Duodenal mucosa (tissue), 2 donors: Measurements from ENCODE around the gene LAMC2.
"Not testable (repeated sequence)": the region's sequence is repeated elsewhere in the genome, so short reads cannot be mapped to it uniquely, and the experiment has no call there.

ENCODE experiments used
- H3K27ac ChIP-seq: one replicate; pipeline ENCODE4 v1.7.0; 2013; ENCODE audit warnings: low read depth, low read length
- H3K27me3 ChIP-seq, 2 donors: one replicate each; pipeline ENCODE4 v1.7.0; 2013; ENCODE audit warnings: low read length in 2 of 2, control low read depth in 1 of 2; ENCODE audit not compliant: insufficient read depth in 2 of 2, control insufficient read depth in 1 of 2
- H3K36me3 ChIP-seq, 2 donors: one replicate each; pipeline ENCODE4 v1.7.0; 2013; ENCODE audit warnings: low read length in 2 of 2, control low read depth in 1 of 2; ENCODE audit not compliant: insufficient read depth in 2 of 2, control insufficient read depth in 1 of 2
- H3K4me1 ChIP-seq, 2 donors: one replicate each; pipeline ENCODE4 v1.7.0; 2013; ENCODE audit warnings: low read length in 2 of 2, control low read depth in 1 of 2; ENCODE audit not compliant: insufficient read depth in 2 of 2, control insufficient read depth in 1 of 2
- H3K4me3 ChIP-seq, 2 donors: one replicate each; pipeline ENCODE4 v1.7.0; 2013; ENCODE audit warnings: low read length in 2 of 2, low read depth in 1 of 2
- H3K9ac ChIP-seq, 2 donors: one replicate each; pipeline ENCODE4 v1.7.0; 2013; ENCODE audit warnings: low read length in 2 of 2, low read depth in 1 of 2
- H3K9me3 ChIP-seq, 2 donors: one replicate each; pipeline ENCODE4 v1.7.0; 2013; ENCODE audit warnings: low read length in 2 of 2, control low read depth in 1 of 2; ENCODE audit not compliant: control insufficient read depth in 1 of 2

The LAMC2 gene

DNA sequence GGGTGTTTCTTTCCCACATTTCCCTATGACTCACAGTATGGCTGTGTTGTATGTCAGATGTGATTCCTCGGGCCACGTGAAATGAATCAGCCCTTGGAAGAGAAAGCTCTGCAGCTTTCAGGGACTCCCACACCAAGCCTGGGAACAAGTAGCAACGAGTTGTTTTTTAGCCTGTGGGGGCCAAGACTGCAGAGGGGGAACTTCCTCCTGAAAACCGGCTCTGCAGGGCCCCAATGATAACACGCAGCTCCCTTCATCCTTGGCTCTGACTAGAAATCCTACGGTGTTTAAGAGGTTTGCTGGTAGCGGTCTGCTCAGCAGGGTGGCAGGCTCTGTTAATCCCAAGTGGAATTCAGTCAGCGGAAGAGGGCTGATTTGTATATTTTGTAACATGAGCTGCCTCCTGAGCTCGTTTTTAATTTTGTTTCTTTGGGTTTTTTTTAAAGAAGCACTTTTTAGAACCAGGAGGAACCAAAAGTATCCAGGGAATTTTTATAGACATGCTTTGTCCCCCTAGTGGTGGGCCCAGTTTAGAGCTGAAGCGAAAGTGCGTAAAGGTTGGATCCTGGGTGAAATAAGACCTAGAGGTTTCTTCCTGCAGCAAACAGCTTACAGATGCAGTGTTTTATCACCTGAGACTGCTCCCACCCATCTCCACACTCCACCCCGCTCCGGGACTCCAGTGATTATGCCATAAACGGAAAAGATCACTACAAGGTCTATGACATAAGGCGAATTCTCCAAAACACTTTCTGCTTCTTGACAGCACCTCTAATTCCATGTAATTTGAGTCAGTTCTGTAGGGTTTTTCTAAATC, 48.8 kb downstream of the LAMC2 start:
- H3K4me3 ChIP-seq, result no peak overlapping the region
- no peak overlapping the region for H3K9ac ChIP-seq
- no peaks in the 10 kb centered on the region for H3K9me3 ChIP-seq
- H3K27me3 ChIP-seq, result no peaks in the 10 kb centered on the region
- peaks cover 0 to 3% of the 10 kb centered on the region in 2 donors for H3K4me1 ChIP-seq
- peak overlapping the region; percentile 27 for H3K27ac ChIP-seq
- no peaks in the 10 kb centered on the region for H3K36me3 ChIP-seq

DNA sequence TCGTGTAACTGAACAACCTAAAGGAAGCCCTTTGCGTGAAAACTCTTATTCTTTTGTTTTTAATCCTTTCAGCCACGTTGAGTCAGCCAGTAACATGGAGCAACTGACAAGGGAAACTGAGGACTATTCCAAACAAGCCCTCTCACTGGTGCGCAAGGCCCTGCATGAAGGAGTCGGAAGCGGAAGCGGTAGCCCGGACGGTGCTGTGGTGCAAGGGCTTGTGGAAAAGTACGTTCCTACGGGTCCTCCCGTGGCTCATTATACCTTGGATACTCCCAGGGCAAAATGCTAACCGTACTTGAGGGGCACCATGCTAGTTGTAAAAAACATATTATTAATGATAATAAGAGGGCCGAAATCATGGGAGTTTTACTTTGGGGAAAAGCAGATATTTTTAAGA, 49.4 kb downstream of the LAMC2 start:
- Histone ChIP-seq H3K4me1 (peaks cover 0 to 3% of the 10 kb centered on the region in 2 donors), H3K9me3 (no peaks in the 10 kb centered on the region), H3K27ac (peak overlapping the region; percentile 27), H3K27me3 (no peaks in the 10 kb centered on the region), H3K4me3 (no peak overlapping the region), H3K36me3 (no peaks in the 10 kb centered on the region), H3K9ac (no peak overlapping the region)

DNA sequence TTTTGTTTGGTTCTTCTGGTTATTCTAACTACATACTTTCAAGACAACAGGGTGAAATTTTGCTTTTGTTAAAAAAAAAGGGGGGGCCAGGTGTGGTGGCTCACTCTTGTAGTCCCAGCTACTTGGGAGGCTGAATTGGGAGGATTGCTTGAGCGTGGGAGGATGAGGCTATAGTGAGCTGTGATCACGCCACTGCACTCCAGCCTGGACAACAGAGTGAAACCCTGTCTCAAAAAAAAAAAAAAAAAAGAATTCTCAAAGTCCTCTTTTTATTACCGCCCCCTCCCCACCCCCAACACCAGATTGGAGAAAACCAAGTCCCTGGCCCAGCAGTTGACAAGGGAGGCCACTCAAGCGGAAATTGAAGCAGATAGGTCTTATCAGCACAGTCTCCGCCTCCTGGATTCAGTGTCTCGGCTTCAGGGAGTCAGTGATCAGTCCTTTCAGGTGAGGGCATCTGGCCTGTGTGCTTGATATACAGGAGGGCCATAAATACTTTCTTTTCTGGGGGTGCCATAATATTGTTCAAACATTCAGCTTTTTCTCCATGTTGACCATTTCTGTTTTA, 50.2 kb downstream of the LAMC2 start:
- Histone ChIP-seq H3K4me3 (no peak overlapping the region), H3K4me1 (peaks cover 0 to 3% of the 10 kb centered on the region in 2 donors), H3K36me3 (no peaks in the 10 kb centered on the region), H3K9ac (no peak overlapping the region), H3K27ac (no peak overlapping the region), H3K27me3 (no peaks in the 10 kb centered on the region), H3K9me3 (no peaks in the 10 kb centered on the region)

DNA sequence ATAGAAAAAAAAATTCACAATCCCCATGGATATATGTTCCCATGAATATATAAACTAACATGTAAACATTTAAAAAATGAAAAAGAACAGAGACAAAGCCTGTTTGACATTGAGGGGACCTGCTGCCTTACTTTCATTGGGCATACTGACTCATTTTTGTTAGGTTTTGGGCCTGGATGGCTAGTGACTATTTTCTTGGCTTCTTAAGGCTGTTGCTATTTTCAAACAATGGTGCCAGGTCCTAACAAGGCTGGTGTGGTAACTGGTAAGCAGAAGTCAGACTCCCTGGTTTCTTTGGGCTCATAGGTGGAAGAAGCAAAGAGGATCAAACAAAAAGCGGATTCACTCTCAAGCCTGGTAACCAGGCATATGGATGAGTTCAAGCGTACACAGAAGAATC, 51.0 kb downstream of the LAMC2 start:
- Histone ChIP-seq H3K4me1 (peaks cover 0 to 3% of the 10 kb centered on the region in 2 donors), H3K27me3 (no peaks in the 10 kb centered on the region), H3K27ac (no peak overlapping the region), H3K36me3 (no peaks in the 10 kb centered on the region), H3K9ac (no peak overlapping the region), H3K4me3 (no peak overlapping the region), H3K9me3 (no peaks in the 10 kb centered on the region)

DNA sequence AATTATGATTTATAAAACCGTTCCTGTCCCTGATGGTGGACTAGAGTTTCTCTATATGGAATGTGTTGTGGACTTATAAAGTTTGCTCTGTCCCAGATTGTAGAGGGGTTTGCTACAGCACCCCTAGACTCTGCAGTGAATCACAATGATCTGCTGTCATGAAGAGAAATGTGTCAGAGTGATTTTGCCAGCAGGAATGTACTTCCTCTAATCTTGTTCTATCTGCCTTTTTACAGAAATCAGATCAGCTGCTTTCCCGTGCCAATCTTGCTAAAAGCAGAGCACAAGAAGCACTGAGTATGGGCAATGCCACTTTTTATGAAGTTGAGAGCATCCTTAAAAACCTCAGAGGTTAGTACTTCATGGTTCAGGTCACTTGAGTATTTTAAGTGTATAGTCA, 52.0 kb downstream of the LAMC2 start:
- Histone ChIP-seq H3K36me3 (no peaks in the 10 kb centered on the region), H3K9me3 (no peaks in the 10 kb centered on the region), H3K27me3 (no peaks in the 10 kb centered on the region), H3K9ac (no peak overlapping the region), H3K4me1 (peaks cover 0 to 3% of the 10 kb centered on the region in 2 donors), H3K4me3 (no peak overlapping the region), H3K27ac (no peak overlapping the region)

DNA sequence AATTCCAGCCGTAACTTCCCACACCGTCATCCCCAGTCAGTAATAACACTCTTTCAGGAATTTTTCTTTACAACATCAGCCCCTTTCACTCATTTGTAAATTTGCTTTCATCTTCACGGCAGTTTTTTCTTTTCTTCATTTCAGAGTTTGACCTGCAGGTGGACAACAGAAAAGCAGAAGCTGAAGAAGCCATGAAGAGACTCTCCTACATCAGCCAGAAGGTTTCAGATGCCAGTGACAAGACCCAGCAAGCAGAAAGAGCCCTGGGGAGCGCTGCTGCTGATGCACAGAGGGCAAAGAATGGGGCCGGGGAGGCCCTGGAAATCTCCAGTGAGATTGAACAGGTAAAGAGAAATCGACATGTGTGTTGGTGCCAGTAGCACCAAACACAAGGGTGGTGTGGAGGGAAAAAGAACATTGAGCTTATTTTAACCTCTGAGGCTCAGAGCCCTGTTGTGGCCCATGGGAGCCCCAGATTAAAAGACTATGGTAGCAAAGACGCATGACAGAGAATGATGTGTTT, 53.2 kb downstream of the LAMC2 start:
- H3K9me3 ChIP-seq, result no peaks in the 10 kb centered on the region
- H3K4me3 ChIP-seq, result no peak overlapping the region
- no peaks in the 10 kb centered on the region for H3K27me3 ChIP-seq
- no peaks in the 10 kb centered on the region for H3K36me3 ChIP-seq
- no peak overlapping the region for H3K9ac ChIP-seq
- no peak overlapping the region for H3K27ac ChIP-seq
- peaks cover 0 to 1% of the 10 kb centered on the region in 2 donors for H3K4me1 ChIP-seq

DNA sequence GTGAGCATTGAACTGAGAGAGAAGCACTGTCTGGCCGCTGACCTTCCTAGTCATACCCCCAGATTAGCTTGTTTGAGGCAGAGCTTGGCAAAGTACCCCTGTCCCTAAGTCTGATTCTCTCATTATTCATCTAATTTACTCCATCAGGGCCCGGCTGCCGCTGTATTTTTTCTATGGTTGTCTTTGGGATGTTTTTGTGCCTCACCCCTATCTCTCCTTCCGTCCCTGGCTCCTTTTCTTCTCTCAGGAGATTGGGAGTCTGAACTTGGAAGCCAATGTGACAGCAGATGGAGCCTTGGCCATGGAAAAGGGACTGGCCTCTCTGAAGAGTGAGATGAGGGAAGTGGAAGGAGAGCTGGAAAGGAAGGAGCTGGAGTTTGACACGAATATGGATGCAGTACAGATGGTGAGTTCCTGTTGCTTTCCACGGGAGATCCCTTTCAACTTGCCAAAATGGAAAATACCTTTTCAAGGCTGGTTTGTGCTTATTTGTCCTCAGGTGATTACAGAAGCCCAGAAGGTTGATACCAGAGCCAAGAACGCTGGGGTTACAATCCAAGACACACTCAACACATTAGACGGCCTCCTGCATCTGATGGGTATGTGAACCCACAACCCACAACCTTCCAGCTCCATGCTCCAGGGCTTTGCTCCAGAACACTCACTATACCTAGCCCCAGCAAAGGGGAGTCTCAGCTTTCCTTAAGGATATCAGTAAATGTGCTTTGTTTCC, 53.9 kb downstream of the LAMC2 start:
- no peak overlapping the region for H3K27ac ChIP-seq
- H3K4me1 ChIP-seq, result no peaks in the 10 kb centered on the region
- H3K36me3 ChIP-seq, result no peaks in the 10 kb centered on the region
- H3K27me3 ChIP-seq, result no peaks in the 10 kb centered on the region
- no peak overlapping the region for H3K4me3 ChIP-seq
- H3K9me3 ChIP-seq, result no peaks in the 10 kb centered on the region
- no peak overlapping the region for H3K9ac ChIP-seq

DNA sequence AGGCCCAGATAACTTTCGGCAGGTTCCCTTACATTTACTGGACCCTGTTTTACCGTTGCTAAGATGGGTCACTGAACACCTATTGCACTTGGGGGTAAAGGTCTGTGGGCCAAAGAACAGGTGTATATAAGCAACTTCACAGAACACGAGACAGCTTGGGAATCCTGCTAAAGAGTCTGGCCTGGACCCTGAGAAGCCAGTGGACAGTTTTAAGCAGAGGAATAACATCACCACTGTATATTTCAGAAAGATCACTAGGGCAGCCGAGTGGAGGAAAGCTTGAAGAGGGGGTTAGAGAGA, 54.4 kb downstream of the LAMC2 start:
- H3K36me3 ChIP-seq, result no peaks in the 10 kb centered on the region
- no peaks in the 10 kb centered on the region for H3K4me1 ChIP-seq
- H3K9ac ChIP-seq, result no peak overlapping the region
- no peaks in the 10 kb centered on the region for H3K9me3 ChIP-seq
- no peaks in the 10 kb centered on the region for H3K27me3 ChIP-seq
- no peak overlapping the region for H3K4me3 ChIP-seq
- H3K27ac ChIP-seq, result no peak overlapping the region

DNA sequence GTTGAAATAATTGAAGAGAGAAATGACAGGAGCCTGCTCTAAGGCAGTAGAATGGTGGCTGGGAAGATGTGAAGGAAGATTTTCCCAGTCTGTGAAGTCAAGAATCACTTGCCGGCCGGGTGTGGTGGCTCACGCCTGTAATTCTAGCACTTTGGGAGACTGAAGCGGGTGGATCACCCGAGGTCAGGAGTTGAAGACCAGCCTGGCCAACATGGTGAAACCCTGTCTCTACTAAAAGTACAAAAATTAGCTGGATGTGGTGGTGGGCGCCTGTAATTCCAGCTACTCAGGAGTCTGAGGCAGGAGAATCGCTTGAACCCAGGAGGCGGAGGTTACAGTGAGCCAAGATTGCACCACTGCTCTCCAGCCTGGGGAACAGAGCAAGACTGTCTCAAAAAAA, 54.8 kb downstream of the LAMC2 start:
- not testable (repeated sequence) for H3K9ac ChIP-seq, H3K4me3 ChIP-seq, H3K4me1 ChIP-seq, H3K27ac ChIP-seq, H3K36me3 ChIP-seq, H3K27me3 ChIP-seq, H3K9me3 ChIP-seq

DNA sequence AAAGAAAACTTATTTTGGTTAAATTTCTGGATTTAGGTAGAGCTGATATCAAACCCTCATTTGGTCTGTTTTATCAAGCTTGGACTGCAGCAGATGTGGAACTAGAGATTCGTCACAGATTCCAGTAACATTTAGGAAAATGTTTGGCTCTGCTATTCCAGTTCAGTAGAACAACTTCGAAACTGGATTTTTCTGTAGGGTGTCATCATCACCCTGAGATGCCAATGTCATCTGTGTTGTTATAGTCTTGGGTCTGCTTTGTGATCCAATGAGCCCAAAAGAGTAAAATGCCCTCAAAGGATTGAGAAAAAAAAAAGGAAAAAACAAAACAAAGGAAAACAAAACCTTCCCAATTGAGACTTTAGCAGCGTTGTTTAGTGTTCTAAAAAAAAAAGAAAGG, 55.4 kb downstream of the LAMC2 start:
- Histone ChIP-seq H3K9ac (no peak overlapping the region), H3K9me3 (no peaks in the 10 kb centered on the region), H3K27ac (no peak overlapping the region), H3K27me3 (no peaks in the 10 kb centered on the region), H3K4me1 (no peaks in the 10 kb centered on the region), H3K36me3 (no peaks in the 10 kb centered on the region), H3K4me3 (no peak overlapping the region)
